IPS-15b (cell line): ENCODE measurements around the gene IFT80.

Source experiments
- H3K27me3 ChIP-seq: one replicate; pipeline ENCODE4 v1.6.1; 2013; ENCODE audit warnings: low read length; ENCODE audit not compliant: control insufficient read depth, insufficient read depth
- H3K36me3 ChIP-seq: one replicate; pipeline ENCODE4 v1.6.1; 2013; ENCODE audit warnings: low read length; ENCODE audit not compliant: control insufficient read depth, insufficient read depth
- H3K4me1 ChIP-seq: one replicate; pipeline ENCODE4 v1.6.1; 2013; ENCODE audit warnings: mild to moderate bottlenecking, low read length; ENCODE audit not compliant: control insufficient read depth, insufficient read depth
- H3K4me3 ChIP-seq: one replicate; pipeline ENCODE4 v1.5.1; 2013; ENCODE audit warnings: low read depth, low read length
- H3K9ac ChIP-seq: one replicate; pipeline ENCODE4 v1.6.1; 2013; ENCODE audit warnings: low read depth, mild to moderate bottlenecking, low read length
- H3K9me3 ChIP-seq: one replicate; pipeline ENCODE4 v1.6.1; 2013; ENCODE audit warnings: mild to moderate bottlenecking, low read length; ENCODE audit not compliant: control insufficient read depth, insufficient read depth

IFT80 gene

DNA sequence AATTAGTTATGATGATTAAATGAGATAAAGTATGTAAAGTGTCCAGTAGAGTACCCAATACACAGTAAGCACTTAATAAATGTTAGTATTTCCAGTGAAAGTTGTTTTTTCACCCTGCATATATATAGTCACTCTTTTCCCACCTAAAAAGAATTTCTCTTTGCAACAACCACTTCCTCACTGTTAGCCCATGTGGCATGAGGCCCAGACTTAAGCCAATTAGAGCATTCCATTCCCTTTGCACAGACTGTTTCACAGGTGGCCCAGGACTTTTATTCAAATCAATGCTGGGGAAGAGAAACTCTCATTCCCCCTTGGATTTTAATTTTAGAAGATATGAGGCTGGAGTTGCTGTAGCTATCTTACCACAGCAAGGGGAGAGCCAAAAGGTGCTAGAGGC, 3.7 kb downstream of the IFT80 start:
- Histone ChIP-seq H3K9me3 (no peaks in the 10 kb centered on the region), H3K27me3 (no peaks in the 10 kb centered on the region), H3K9ac (no peak overlapping the region), H3K36me3 (no peaks in the 10 kb centered on the region), H3K4me3 (no peak overlapping the region), H3K4me1 (peaks cover 3% of the 10 kb centered on the region)

DNA sequence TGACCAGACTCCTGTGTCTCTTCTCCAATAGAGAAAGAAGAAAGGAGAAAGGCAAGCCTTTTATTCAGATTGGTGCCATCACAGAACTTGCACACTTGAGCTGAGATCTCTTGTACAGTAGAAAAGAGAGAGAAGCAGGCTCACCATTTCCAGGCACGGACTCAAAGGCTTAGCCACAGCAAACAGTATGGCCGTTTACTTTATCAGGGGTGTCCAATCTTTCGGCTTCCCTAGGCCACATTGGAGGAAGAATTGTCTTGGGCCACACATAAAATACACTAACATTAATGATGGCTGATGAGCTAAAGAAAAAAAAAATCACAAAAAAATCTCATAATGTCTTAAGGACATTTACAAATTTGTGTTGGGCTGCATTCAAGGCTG, 5.0 kb downstream of the IFT80 start:
- Histone ChIP-seq H3K4me3 (no peak overlapping the region), H3K9me3 (no peaks in the 10 kb centered on the region), H3K9ac (no peak overlapping the region), H3K4me1 (peaks cover 3% of the 10 kb centered on the region), H3K27me3 (no peaks in the 10 kb centered on the region), H3K36me3 (no peaks in the 10 kb centered on the region)

GRCh38 chr3:160393346-160394008, 5.5 kb downstream of the IFT80 start:
- Histone ChIP-seq H3K9me3 (no peaks in the 10 kb centered on the region), H3K27me3 (no peaks in the 10 kb centered on the region), H3K4me1 (peaks cover 3% of the 10 kb centered on the region), H3K9ac (no peak overlapping the region), H3K36me3 (no peaks in the 10 kb centered on the region), H3K4me3 (no peak overlapping the region)

DNA sequence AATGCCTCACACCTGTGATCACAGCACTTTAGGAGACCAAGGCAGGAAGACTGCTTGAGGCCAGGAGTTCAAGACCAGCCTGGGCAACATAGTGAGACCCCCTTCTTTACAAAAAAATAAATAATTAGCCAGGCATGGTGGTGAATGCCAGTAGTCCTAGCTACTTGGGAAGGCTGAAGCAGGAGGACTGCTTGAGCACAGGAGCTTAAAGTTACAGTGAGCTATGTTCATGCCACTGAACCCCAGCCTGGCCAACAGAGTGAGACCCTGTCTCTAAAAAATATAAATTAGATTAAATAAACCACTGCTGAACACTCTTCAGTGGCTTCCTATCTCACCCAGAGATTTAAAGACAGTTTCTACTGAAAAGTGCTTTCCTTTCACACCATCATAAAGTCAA, 6.2 kb downstream of the IFT80 start:
- Histone ChIP-seq H3K4me3 (no peak overlapping the region), H3K9ac (no peak overlapping the region), H3K27me3 (no peaks in the 10 kb centered on the region), H3K4me1 (no peaks in the 10 kb centered on the region), H3K36me3 (no peaks in the 10 kb centered on the region), H3K9me3 (no peaks in the 10 kb centered on the region)

- no peak overlapping the region for H3K4me3 ChIP-seq
- no peaks in the 10 kb centered on the region for H3K27me3 ChIP-seq
- no peaks in the 10 kb centered on the region for H3K36me3 ChIP-seq
- no peaks in the 10 kb centered on the region for H3K9me3 ChIP-seq
- no peak overlapping the region for H3K9ac ChIP-seq
- no peaks in the 10 kb centered on the region for H3K4me1 ChIP-seq
Measured at GRCh38 chr3:160390565-160391138, 8.4 kb downstream of the IFT80 start.

DNA sequence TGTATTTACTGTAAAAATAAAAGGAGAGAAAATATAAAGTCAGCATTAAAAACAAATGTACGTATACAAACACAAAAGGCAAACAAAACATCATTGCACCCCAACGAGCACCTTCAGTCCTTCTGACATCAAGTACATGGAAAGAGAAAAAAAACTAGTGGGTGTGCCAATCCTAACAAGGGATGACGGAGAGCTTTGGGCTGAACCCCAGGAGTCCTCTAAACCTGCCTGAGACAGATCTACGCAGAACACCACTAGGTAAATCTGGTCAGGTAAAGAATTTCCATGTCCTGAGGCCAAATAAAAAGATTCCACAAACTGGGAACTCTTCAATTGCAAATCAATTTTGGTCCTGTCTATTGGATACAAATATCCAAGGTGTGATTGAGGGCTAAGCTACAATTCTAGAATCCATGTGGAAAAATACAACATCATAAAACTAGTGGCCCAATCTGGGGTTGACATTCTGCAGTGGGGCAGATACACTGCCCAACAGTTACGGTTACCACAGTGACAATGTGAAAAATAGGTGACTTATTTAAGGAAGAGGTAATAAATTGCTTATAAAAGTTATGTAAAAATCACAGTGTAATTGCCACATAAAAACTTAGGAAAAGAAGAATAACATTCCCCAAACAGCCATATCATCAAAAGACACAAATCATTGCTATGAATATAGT, 14.2 kb downstream of the IFT80 start:
- Histone ChIP-seq H3K27me3 (no peaks in the 10 kb centered on the region), H3K4me3 (no peak overlapping the region)

GRCh38 chr3:160381470-160381869, 17.6 kb downstream of the IFT80 start:
- Histone ChIP-seq H3K4me3 (no peak overlapping the region), H3K9ac (no peak overlapping the region), H3K9me3 (no peaks in the 10 kb centered on the region), H3K27me3 (no peaks in the 10 kb centered on the region), H3K36me3 (no peaks in the 10 kb centered on the region), H3K4me1 (peaks cover 7% of the 10 kb centered on the region)

More for the DNA sequence above, 14.2 kb downstream of the IFT80 start:
- no peaks in the 10 kb centered on the region for H3K36me3 ChIP-seq
- H3K4me1 ChIP-seq: peaks cover 5% of the 10 kb centered on the region
- no peaks in the 10 kb centered on the region for H3K9me3 ChIP-seq
- no peak overlapping the region for H3K9ac ChIP-seq

GRCh38 chr3:160379628-160380214, 19.3 kb downstream of the IFT80 start:
- Histone ChIP-seq H3K4me1 (peaks cover 7% of the 10 kb centered on the region), H3K4me3 (peak overlapping the region; percentile 16), H3K9ac (no peak overlapping the region), H3K9me3 (no peaks in the 10 kb centered on the region), H3K27me3 (no peaks in the 10 kb centered on the region), H3K36me3 (no peaks in the 10 kb centered on the region)

GRCh38 chr3:160378331-160379109, 20.5 kb downstream of the IFT80 start:
- H3K9me3 ChIP-seq: no peaks in the 10 kb centered on the region
- H3K9ac ChIP-seq: no peak overlapping the region
- H3K4me3 ChIP-seq: no peak overlapping the region
- H3K27me3 ChIP-seq: no peaks in the 10 kb centered on the region
- no peaks in the 10 kb centered on the region for H3K36me3 ChIP-seq
- peaks cover 7% of the 10 kb centered on the region for H3K4me1 ChIP-seq

GRCh38 chr3:160376681-160377080, 22.3 kb downstream of the IFT80 start:
- Histone ChIP-seq H3K9ac (no peak overlapping the region), H3K27me3 (no peaks in the 10 kb centered on the region), H3K36me3 (no peaks in the 10 kb centered on the region), H3K4me1 (peaks cover 7% of the 10 kb centered on the region), H3K9me3 (no peaks in the 10 kb centered on the region), H3K4me3 (no peak overlapping the region)

- Histone ChIP-seq H3K4me3 (no peak overlapping the region), H3K9me3 (no peaks in the 10 kb centered on the region), H3K4me1 (peaks cover 3% of the 10 kb centered on the region), H3K9ac (no peak overlapping the region), H3K27me3 (no peaks in the 10 kb centered on the region), H3K36me3 (no peaks in the 10 kb centered on the region)
Measured at GRCh38 chr3:160374925-160375324, 24.1 kb downstream of the IFT80 start.
